ENCODE results near the gene MBD4. TPM values are rescaled to one million over a fixed set of nuclear protein-coding genes. Genes with fewer than 3 reads are reported as not detected.
"Not testable (repeated sequence)": the region's sequence is repeated elsewhere in the genome, so short reads cannot be mapped to it uniquely, and the experiment has no call there.

The MBD4 gene
- total RNA-seq, 6 experiments from 2014 or later, result 16.9 to 26.1 (median 25.3) TPM

- H3K27me3 ChIP-seq, result no peaks in the 10 kb centered on the region
- H3K4me1 ChIP-seq, result peaks cover 0 to 20% (median 4%) of the 10 kb centered on the region in 4 donors
- peak; percentile 45 to 67 (median 61) for ATAC-seq
- WGBS (ENCODE audit: insufficient coverage, low coverage, low lambda C conversion rate, missing lambda C conversion rate), result 50% methylated on average over 8 of the region's 11 CpGs
- no peak overlapping the region for H3K4me3 ChIP-seq
- peak; percentile 68 to 81 (median 78) for DNase-seq
- TF ChIP-seq POLR2A (IDR thresholded peaks at IDR 0.05) (no peak), CTCF (IDR thresholded peaks at IDR 0.05) (no peak)
- no peaks in the 10 kb centered on the region for H3K9me3 ChIP-seq
- peak overlapping the region in 2 of 3 donors; percentile 14 to 58 for H3K27ac ChIP-seq
- intact Hi-C loops (cut with DNase I), result loop anchor here (10.0 kb wide), 1 partner anchor 129 kb away; no protein-coding TSS in a partner anchor
- H3K36me3 ChIP-seq, result no peaks in the 10 kb centered on the region
Observed at GRCh38 chr3:129485721-129486663, 46.2 kb upstream of the MBD4 start.

GRCh38 chr3:129485146-129485545, 45.4 kb upstream of the MBD4 start:
- Histone ChIP-seq H3K27ac (peak overlapping the region in 1 of 3 donors; percentile 9), H3K4me1 (peaks cover 0 to 13% (median 0%) of the 10 kb centered on the region in 4 donors)
- ATAC-seq, DNase-seq, H3K36me3 ChIP-seq, H3K4me3 ChIP-seq, H3K27me3 ChIP-seq, H3K9me3 ChIP-seq: not testable (repeated sequence)
- intact Hi-C loops (cut with DNase I), result loop anchor here (10.0 kb wide), 1 partner anchor 130 kb away; no protein-coding TSS in a partner anchor
- 78% methylated on average over 6 of the region's 6 CpGs for WGBS (ENCODE audit: insufficient coverage, low coverage, low lambda C conversion rate, missing lambda C conversion rate)

- intact Hi-C loops (cut with DNase I), result loop anchor here (10.0 kb wide), 1 partner anchor 131 kb away; no protein-coding TSS in a partner anchor
- Histone ChIP-seq H3K27ac (no peak overlapping the region), H3K4me3 (no peak overlapping the region), H3K27me3 (no peaks in the 10 kb centered on the region), H3K4me1 (peaks cover 0 to 13% (median 0%) of the 10 kb centered on the region in 4 donors), H3K36me3 (peaks cover 0 to 9% (median 0%) of the 10 kb centered on the region in 4 donors), H3K9me3 (no peaks in the 10 kb centered on the region)
- 88% methylated on average over 7 of the region's 8 CpGs for WGBS (ENCODE audit: insufficient coverage, low coverage, low lambda C conversion rate, missing lambda C conversion rate)
- no peak for DNase-seq
- TF ChIP-seq CTCF (IDR thresholded peaks at IDR 0.05) (no peak), POLR2A (IDR thresholded peaks at IDR 0.05) (no peak)
- ATAC-seq, result no peak
Observed at GRCh38 chr3:129483870-129484269, 44.1 kb upstream of the MBD4 start.

- intact Hi-C loops (cut with DNase I), result loop anchor here (10.0 kb wide), 1 partner anchor 132 kb away; no protein-coding TSS in a partner anchor
- Histone ChIP-seq H3K27me3 (no peaks in the 10 kb centered on the region), H3K9me3 (no peaks in the 10 kb centered on the region), H3K4me3 (no peak overlapping the region), H3K36me3 (peaks cover 0 to 20% (median 0%) of the 10 kb centered on the region in 4 donors), H3K27ac (no peak overlapping the region), H3K4me1 (peaks cover 0 to 13% (median 0%) of the 10 kb centered on the region in 4 donors)
- no peak for DNase-seq
- TF ChIP-seq CTCF (IDR thresholded peaks at IDR 0.05) (no peak), POLR2A (IDR thresholded peaks at IDR 0.05) (no peak)
- no peak for ATAC-seq
- 100% methylated on average over 1 of the region's 1 CpG for WGBS (ENCODE audit: insufficient coverage, low coverage, low lambda C conversion rate, missing lambda C conversion rate)
Observed at GRCh38 chr3:129482721-129483120, 43.0 kb upstream of the MBD4 start.

Data from right lobe of liver (tissue), 6 donors.